Measurements from ENCODE around the gene BPNT1.
A peak's percentile ranks its signal among the peaks of the same experiment; 100 is the strongest.
"Not testable (repeated sequence)": the region's sequence is repeated elsewhere in the genome, so short reads cannot be mapped to it uniquely, and the experiment has no call there.

The BPNT1 gene

DNA sequence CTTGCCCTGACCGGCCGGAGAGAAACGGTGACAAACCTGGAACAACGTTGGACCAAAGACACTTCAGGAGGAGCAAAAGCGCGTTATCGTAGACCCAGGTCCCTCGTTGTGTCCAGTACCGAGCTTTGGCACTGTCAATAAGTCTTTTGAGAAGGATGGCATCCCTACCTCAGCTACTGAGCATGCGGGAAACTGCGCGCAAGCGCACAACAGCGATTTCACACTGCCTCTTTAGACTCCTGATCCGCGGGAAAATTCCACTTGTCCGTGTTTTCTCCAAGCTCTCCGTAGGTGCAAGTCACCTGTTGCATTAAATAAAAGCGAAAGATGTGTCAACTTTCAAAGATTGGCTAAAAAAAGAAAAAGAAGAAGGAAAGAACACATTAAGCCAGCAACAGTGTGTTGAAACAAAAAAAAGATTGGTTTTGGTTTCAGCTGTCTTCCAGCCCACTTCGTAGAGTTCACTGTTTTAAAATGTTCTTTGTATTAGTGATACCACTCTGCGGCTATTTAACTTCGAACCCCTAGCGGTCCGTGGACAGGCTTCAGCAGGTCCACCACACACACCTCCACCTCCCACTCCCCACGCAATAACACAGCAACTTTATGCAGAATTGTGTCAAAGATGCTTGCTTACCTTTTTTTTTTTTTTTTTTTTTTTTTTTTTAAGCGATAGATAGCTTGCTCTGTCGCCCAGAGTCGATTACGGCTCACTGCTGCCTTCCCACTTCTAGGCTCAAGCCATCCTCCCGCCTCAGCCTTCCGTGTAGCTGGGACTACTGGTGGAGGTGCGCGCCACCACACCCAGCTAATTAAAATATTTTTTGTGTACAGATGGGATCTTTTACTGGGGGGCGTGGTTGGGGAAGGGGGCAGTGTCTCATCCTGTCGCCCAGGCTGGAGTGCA, at the start of gene BPNT1:
BPNT1 (minus strand) TSS at position 139 of the 907 bp plus-strand sequence. CDS start 9,942 bp downstream, outside the sequence.
- peak; percentile 97 for DNase-seq (ENCODE audit: low spot score)

- no peak for DNase-seq (ENCODE audit: low spot score)
Measured at GRCh38 chr1:220137019-220137786, 47.6 kb upstream of the BPNT1 start.

GRCh38 chr1:220135755-220136154, 46.2 kb upstream of the BPNT1 start:
- no peak for DNase-seq (ENCODE audit: low spot score)

DNA sequence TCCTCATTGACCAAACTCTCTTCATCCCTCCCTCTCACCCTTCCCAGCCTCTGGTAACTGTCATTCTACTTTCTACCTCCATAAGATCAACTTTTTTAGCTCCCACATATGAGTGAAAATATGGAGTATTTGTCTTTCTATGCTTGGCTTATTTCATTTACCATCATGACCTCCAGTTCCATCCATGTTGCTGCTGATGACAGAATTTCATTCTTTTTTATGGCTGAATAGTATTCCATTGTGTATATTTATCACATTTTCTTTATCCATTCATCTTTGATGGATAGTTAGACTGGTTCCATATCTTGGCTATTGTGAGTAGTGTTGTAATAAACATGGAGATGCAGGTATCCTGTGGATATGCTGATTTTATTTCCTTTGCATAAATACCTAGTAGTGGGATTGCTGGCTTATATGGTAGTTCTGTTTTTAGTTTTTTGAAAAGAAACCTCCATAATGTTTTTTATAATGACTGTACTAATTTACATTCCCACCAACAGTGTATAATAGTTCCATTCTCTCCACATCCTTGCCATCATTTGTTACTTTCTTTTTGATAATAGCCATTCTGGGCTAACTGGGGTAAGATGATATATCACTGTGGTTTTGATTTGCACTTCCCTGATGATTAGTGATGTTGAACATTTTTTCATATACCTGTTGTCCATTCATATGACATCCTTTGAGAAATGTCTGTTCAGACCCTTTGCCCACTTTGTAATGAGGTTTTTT, 40.1 kb upstream of the BPNT1 start:
- DNase-seq (ENCODE audit: low spot score): no peak

- DNase-seq (ENCODE audit: low spot score): no peak
Measured at GRCh38 chr1:220127076-220127475, 37.5 kb upstream of the BPNT1 start.

- DNase-seq (ENCODE audit: low spot score): no peak
Measured at GRCh38 chr1:220124542-220124941, 35.0 kb upstream of the BPNT1 start.

DNA sequence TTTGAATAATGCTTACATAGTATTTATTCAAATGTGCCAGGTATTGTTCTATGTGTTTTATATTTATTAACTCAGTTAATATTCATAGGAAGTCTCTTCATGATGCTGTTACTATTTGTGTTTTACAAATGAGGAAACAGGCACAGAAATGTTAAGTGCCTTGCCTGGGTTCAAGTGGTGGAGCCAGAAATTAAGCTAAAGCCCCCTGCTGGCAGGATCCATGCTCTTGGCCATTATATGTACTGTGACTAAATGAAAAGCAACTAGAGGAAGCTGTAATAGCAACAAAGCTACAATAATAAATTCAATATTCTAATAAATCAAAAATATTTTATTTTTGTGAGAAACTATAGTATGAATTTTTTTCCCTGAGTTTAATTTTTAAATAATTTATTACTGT, 34.3 kb upstream of the BPNT1 start:
- DNase-seq (ENCODE audit: low spot score): no peak

GRCh38 chr1:220123066-220123465, 33.5 kb upstream of the BPNT1 start:
- DNase-seq (ENCODE audit: low spot score): no peak

DNA sequence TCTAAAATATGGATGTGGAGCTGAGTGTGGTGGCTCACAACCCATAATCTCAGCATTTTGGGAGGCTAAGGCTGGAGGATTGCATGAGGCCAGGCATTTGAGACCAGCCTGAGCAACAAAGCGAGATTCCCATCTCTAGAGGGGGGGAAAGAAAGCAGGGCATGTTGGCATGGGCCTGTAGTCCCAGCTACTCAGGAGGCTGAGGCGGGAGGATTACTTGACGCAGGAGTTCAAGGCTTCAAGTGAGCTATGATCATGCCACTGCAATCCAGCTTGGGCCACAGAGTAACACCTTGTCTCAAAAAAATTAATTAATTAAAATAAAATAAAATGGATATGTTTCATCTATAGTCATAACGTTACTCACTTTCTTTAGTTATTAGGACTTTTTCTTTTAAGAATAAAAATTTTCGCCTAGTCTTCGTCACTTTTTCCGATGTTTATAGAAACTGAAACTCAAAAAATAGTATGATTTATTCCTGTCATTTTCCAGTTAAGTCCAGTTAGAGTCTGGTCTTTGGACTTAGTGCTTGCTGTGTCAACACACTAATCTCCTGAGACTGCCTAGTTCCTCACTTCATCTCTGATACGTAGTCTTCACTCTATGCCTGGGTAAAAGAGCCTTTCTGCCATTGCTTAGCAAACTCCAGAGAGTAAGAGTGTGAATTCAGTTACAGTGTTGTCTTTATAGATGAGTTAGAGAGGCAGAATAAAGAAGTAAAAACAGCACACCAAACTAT, 32.4 kb upstream of the BPNT1 start:
- DNase-seq (ENCODE audit: low spot score): no peak

DNA sequence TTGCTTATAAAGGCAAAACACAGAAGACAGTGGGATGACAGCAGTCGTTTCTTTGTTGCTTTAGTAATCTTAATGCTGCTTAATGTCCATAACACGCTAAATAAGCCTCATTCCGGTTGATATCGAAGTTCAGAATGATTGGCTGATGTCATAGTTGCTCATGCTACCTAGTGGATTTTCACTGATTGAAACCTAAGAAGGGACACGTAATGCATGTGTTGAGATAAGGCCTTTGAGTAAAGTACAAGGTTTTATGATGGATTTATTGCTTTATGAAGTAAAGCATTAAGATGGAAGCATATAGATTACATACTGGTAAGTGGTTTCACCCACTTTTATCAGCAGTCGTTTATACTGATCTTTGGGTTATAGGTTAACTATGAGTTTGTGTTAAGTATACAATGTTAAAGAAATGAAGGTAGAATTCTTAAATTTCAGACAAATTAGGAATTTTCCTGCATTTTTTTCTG, 29.5 kb upstream of the BPNT1 start:
- no peak for DNase-seq (ENCODE audit: low spot score)

DNA sequence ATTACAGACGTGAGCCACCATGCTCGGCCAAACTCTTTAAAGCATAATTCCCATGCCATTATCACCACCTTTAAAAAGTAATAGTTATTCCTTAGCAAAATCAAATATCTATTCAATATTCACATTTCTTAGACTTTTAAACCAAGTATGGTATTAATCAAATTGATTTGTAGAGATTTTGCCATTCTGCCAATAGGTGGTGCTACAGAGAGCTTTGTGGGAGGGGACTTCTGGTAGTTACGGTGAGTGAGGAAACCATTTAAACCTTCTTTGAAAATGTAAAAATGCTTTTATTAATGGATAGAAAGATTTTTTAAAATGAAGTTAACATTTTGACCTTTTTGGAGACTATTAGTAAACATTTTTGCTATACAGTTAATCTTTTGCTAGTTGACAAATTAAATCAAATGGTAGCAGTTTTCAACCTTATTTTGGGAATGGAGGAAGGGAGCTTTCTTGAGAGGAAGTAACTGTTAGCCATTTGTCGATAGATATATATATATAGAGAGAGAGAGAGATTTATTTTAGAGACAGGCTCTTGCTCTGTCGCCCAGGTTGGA, 23.6 kb upstream of the BPNT1 start:
- DNase-seq (ENCODE audit: low spot score): peak; percentile 25

DNA sequence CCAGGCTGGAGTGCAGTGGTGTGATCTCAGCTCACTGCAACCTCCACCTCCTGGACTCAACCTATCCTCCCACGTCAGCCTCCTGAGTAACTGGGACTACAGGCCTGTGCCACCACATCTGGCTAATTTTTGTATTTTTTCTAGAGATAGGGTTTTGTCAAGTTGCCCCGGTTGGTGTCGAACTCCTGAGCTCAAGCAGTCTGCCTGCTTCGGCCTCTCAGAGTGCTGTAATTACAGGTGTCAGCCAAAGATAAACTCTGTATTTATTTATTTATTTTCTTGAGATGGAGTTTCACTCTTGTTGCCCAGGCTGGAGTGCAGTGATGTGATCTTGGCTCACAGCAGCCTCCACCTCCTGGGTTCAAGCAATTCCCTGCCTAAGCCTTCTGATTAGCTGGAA, 23.0 kb upstream of the BPNT1 start:
- DNase-seq (ENCODE audit: low spot score): not testable (repeated sequence)

DNA sequence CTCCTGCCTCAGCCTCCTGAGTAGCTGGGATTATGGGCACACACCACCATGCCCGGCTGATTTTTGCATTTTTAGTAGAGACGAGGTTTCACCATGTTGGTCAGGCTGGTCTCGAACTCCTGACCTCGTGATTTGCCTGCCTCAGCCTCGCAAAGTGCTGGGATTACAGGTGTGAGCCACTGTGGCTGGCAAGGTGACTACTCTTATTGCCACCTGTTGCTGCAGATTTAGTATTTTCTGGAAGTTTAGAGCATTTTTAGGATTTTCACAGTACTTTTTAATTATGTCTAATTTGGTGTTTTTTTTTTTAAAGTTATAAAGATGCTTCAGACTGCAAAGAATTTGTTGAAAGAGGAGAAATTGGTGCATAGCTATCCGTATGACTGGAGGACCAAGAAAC, 20.9 kb upstream of the BPNT1 start:
- not testable (repeated sequence) for DNase-seq (ENCODE audit: low spot score)

DNA sequence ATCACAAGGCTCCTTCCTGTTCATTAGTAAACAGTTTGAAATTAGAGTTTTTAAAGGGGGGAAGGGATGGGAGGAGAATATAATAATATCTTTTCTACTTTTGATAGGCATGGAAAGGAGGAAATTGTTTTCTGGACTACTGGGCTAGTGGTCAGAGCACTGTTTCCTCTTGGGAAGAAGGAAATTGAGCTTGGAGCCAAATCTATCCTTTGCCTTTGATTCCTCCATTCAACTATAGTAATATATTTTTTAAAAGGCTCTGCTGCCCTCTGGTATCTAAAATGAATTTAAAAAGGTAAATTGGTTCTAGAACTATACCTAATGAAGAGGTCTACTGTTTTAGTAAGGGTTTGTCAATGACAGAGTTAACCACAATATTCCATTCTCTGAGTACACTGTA, 10.2 kb upstream of the BPNT1 start:
- DNase-seq (ENCODE audit: low spot score): no peak

DNA sequence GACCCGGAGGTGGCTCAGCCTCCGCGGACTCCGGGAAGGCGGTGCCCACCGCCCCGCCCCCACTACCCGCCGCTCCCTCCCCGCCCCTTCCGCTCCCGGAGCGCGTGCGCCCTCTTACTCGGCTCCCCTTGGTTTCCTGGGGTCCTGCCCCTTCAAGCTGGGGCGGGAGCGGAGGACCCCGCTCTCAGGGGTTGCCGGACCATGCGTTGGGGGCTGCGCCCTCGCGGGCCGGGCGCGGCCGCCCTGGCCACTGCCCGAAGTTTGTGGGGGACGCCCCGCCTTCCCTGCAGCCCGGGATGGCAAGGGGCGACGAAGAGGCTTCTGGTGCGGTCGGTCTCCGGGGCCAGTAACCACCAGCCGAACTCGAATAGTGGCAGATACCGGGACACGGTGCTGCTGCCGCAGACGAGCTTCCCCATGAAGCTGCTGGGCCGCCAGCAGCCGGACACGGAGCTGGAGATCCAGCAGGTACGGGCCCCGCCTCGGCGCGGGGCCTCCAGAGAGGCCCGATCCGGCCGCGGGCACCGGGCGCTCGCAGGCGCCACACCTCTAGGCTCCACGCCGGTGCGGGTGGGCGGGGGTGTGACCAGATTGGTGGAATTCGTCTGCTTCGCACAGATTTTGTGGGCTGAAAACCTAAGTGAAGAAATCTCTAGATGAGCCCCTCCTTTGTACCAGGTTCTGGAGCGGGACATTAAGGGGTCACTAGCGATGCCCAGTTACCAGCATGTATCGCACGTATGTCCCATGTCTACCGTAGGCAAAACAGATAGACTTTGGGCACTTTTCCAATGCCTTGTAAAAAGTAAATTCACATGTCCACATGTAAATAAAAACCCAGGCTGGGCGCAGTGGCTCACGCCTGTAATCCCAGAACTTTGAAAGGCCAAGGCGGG, 4.7 kb upstream of the BPNT1 start, which contains the start of gene IARS2:
IARS2 (plus strand) TSS at position 117 of the 896 bp plus-strand sequence; CDS start at position 202, 85 bp downstream.
- DNase-seq (ENCODE audit: low spot score): peak; percentile 89

GRCh38 chr1:220093361-220094015, 3.9 kb upstream of the BPNT1 start:
- DNase-seq (ENCODE audit: low spot score): no peak

DNA sequence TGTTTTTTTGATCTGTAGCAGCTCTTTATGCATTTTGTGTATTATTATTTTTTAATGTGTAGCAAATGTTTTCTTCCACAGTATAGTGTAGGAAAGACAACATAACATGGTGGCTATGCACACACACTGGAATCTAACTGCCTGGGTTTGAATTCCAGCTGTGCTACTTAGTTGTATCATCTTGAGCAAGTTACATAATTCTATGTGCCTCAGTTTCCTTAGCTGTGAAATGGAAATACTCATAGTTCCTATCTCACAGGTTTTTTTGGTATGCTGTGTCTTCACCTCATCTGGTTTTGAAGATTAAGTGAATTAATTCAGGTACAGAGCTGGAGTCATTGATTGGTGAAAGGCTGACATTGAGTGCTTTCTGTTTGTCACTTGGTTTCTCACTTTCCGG, 3.1 kb upstream of the BPNT1 start:
- no peak for DNase-seq (ENCODE audit: low spot score)

DNA sequence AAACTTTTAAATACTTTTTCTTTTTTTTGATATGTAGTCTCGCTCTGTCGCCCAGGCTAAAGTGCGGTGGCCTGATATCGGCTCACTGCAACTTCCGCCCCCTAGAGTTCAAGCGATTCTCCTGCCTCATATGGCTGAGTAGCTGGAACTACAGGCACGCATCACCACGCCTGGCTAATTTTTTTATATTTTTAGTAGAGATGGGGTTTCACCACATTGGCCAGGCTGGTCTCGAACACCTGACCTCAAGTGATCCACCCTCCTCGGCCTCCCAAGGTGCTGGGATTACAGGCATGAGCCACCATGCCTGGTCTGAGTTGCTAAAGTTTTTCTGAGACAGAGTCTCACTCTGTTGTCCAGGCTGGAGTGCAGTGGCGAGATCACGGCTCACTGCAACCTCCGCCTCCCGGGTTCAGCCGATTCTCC, 3.3 kb downstream of the BPNT1 start:
- DNase-seq (ENCODE audit: low spot score): not testable (repeated sequence)

- DNase-seq (ENCODE audit: low spot score): no peak
Measured at GRCh38 chr1:220084460-220084859, 5.1 kb downstream of the BPNT1 start.

All from kidney tubule cell (primary cell).